Activated CD4-positive, alpha-beta T cell treated with anti-CD3 and anti-CD28 coated beads, Interleukin-2, amount 50 U/mL, for 1 hour (primary cell): Measurements from ENCODE around the gene DENND1A.

Experiments used
- DNase-seq: peaks from one replicate; pipeline ENCODE4 v3.0.0-alpha.2; 2020

The DENND1A gene

DNA sequence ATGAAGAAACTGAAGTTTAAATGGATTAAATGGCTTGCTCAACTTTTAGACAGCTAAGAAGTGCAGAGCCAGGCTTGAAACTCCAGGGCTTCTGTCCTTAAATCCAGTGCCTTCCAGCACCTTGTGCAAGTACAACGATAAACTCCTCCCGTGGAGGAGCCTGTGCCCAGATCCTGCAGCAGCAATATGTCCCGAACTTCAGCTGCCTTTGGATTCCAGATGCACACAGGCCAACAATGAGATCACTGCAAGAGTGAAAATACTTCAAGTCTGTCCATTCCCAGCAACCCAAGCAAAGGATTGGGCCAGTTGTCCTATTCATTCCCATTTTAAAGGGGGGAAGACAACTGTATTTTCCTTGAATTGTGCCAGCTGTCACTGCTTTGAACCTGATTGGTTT lies 374.3 kb downstream of the DENND1A start:
- DNase-seq: no peak

DNA sequence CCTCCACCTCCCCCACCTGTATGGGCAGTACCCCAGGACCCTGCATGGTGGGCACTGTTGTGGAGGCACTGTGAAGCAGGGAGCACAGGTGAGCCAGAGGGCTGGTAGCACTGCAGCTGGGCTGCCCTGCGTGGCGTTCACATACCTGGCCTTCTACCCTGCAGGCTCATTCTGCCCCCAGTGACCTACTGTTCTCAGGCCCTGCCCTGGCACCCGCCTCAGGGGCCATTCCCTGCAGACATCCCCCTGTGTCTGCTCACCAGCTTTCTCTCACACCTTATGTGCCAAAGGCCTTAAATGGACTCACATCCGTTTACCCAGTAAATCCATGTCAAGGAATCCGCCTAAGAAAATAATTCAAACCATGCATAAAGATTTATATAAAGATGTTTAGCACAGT lies 377.4 kb downstream of the DENND1A start:
- DNase-seq: no peak

DNA sequence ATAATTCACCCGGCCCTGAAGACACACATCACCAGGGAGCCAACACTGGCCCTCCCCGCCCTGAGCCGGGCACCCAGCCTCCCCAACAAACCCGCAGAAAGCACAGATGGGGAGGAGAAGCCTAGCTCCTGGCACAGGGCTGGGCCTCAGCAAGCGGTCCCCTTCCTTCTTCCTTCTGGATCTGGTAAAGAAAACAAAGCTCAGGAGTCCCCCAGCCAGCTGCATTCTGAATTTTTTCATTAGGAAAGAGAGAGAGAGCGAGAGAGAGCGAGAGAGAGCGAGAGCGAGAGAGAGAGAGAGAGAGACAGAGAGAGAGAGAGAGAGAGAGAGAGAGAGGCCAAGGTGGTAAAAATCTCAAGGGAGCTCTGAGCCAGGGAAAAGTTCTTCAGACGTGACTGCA lies 378.2 kb downstream of the DENND1A start:
- no peak for DNase-seq

GRCh38 chr9:123550797-123551196 lies 379.1 kb downstream of the DENND1A start:
- DNase-seq: no peak

DNA sequence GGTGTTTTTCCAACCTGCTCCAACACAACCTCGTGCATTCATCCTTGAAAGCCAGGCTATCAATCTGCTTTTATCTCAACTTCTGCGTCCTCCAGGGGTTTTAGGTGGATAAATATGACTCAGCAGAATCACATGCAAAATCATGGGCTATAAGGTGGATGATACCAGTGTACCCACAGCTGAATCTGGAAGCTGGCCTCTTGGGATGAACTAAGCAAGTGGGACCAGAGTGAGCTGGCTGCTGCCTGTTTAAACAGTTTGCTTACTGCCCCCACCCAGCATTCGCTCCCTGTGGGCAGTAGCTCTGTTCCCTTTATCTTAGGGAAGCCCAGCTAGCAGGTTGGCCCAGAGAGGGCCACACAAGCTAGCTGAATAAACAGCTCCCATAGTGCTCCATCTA lies 379.9 kb downstream of the DENND1A start:
- no peak for DNase-seq

- DNase-seq: no peak
Observed at GRCh38 chr9:123548741-123549545, 381.0 kb downstream of the DENND1A start.

- no peak for DNase-seq
Observed at GRCh38 chr9:123544007-123544827, 385.7 kb downstream of the DENND1A start.

- no peak for DNase-seq
Observed at GRCh38 chr9:123543492-123543891, 386.4 kb downstream of the DENND1A start.

DNA sequence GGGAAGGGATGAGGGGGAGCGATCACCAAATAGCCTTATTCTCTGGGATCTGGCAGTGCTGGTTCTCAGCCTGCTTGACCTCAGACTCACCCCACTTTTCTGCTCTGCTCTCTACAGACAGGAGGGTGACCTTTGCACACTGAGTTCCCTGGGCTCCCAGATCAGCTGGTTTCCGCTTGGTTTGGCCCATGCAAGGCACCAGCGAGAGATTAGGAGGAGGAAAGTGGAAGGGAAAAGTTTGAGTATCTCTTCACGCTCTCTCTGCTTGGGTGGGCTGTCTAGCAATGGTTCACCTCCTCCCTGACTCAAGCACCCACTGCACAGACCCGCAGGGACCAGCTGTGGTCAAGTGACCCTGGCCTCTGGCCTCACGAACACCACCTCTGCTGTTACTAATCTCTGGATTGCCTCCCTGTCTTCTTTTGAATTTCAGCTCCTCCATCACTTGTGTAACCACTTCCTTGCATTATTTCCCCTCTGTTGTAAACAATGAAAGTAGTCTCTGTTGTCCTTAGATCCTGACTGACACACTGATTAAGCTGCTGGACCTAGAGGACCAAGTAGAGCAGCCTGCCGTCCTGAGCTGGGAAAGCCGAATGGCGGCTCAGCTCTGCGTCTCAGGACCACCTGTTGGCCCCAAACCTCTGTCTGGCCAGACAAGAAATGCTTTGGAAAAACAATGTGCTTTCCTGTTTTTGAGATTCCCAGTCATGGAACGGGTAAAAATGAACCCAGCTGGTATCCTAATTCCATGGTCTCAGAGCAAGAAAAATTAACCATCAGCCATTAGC lies 387.3 kb downstream of the DENND1A start:
- no peak for DNase-seq

DNA sequence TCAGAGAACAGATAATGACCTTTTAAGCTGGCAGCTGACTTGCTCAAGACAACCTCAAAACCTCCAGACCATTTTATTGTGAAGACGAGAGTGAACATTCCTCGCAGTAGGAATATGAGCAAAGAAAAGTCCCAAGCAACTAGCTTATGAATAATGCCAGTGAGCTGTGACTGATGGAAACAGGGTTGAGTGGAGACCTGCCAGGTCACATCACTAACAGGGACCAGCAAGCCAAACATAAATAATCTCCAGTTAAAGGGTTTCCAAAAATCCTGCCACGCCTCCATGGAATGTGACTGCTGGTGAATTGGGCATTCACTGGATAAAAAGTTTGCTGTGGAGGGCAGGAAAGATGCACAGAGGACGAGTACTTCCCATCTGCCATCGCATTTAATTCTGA lies 388.5 kb downstream of the DENND1A start:
- no peak for DNase-seq

DNA sequence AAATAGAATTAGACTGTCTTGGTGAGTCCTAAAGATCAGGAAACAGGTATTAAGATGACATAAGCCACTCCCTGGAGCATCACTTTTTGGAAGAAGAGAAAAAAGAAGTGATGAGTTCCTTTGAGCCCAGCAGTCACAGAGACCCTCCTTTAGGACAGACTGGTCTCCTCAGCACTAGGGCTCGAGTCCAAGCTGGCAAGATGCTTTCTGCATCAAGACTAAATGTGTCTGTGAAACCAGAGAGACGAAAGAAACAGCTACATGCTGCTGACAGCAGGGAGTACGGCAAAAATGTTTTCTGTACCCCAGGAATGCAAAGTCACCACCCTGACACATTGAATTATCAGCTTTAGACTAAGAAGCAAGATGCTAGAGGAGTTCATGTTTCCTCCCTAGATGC lies 389.5 kb downstream of the DENND1A start:
- no peak for DNase-seq

- no peak for DNase-seq
Observed at GRCh38 chr9:123537809-123538208, 392.1 kb downstream of the DENND1A start.

DNA sequence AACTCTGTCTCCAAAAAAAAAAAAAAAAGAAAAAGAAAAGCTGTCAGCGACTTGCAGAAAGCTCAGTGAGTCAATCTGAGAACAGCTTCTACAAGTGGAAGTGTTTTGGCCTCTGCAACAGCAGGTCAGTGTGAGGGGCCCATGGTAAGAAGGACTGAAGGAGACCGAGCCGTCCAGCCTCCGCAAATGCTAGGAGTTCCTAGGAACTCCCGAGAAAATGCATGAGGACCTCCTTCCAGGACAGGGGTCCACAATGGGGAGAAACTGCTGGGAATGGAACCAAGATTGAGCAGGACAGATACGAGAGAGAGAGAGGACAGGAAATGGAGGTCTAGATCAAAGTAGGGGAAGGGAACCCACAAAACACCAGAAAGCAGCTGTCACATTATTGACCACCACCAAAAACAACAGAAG lies 393.5 kb downstream of the DENND1A start:
- DNase-seq: no peak

GRCh38 chr9:123534336-123534735 lies 395.6 kb downstream of the DENND1A start:
- no peak for DNase-seq

GRCh38 chr9:123530244-123530643 lies 399.7 kb downstream of the DENND1A start:
- DNase-seq: no peak

DNA sequence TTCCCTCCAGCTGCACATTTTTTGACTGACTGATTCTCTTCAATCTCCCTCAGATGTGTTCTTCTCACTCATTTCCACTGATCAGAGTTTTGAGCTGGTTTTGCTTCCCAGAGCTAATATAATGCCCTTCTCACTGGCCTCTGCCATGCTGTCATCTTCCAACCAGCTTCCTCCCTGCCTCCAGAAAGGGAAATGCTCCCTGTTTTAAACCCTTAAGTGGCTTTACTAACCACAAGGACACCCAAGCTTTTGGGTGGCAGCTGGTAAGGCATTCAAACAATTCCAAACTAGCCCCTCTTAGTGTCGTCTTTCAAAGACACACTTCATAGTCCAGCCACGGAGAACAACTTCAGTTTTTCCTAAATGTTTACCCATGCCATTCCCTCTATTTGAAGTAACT lies 401.4 kb downstream of the DENND1A start:
- DNase-seq: no peak

DNA sequence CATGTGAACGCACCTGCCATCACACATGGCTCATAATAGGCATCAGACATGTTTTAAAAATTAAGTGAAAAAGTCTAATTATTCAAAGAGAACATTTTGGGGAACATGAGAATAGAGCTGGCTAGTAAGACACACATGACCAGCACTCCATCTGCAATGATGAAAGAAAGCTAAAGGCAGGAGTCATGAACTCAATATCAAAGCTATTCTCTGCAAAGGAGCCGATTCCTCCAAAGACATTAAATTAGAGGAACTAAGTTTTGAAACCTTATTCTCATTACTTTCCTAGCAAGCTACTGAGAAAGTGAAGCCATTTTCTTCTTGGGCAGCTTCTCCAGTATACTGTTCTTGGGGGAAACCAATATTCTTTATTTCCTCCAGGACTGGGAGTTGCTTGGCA lies 401.9 kb downstream of the DENND1A start:
- no peak for DNase-seq

- DNase-seq: no peak
Observed at GRCh38 chr9:123525957-123526356, 404.0 kb downstream of the DENND1A start.

- no peak for DNase-seq
Observed at GRCh38 chr9:123525424-123525823, 404.5 kb downstream of the DENND1A start.

GRCh38 chr9:123524866-123525265 lies 405.1 kb downstream of the DENND1A start:
- no peak for DNase-seq

GRCh38 chr9:123523845-123524244 lies 406.1 kb downstream of the DENND1A start:
- DNase-seq: no peak

- DNase-seq: no peak
Observed at GRCh38 chr9:123523001-123523400, 406.9 kb downstream of the DENND1A start.

GRCh38 chr9:123522251-123522650 lies 407.7 kb downstream of the DENND1A start:
- DNase-seq: no peak
